NOMO-1 treated with dmso at 0.1 percent for 144 hours (cell line): ENCODE results near the gene GFRA1.
"Not testable (repeated sequence)": the region's sequence is repeated elsewhere in the genome, so short reads cannot be mapped to it uniquely, and the experiment has no call there.

ENCODE experiments used
- DNase-seq: peaks from one replicate; lab custom pipeline; 2025; ENCODE audit not compliant: unreplicated experiment; lab: John Stamatoyannopoulos, UW

Gene GFRA1

DNA sequence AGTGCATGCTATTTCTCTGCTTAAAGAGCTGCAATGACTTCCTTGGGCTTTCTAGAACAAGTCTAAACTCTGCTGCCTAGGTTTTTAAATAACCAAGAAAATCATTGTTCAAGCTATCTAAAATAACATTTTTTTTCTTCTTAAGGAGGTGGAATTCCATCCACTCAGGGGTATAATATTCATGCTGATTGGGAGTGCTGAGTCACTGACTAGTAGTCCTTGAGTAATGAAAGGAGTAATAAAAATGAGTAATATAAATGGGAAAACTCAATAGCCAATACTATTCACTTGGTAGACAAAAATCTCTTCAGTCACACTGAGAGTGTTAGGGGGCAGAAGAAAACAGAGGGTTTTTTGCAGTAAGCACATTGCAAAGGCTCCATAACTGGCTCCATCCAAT lies 72.0 kb downstream of the GFRA1 start:
- no peak for DNase-seq

DNA sequence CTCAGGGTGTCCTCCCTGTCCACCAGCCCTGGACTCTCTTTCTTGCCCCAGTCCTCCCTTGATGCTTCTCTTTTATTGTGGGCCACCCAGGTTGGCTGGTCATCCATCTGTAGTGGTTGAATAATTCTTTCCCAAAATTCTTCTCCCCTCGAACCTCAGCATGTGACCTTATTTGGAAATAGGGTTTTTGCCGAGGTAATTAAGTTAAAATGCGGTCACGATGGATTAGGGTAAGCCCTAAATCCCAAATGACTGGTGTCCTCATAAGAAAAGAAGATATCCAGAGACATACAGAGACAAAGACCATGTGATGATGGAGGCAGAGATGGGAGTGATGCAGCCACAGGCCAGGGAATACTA lies 74.3 kb downstream of the GFRA1 start:
- no peak for DNase-seq

DNA sequence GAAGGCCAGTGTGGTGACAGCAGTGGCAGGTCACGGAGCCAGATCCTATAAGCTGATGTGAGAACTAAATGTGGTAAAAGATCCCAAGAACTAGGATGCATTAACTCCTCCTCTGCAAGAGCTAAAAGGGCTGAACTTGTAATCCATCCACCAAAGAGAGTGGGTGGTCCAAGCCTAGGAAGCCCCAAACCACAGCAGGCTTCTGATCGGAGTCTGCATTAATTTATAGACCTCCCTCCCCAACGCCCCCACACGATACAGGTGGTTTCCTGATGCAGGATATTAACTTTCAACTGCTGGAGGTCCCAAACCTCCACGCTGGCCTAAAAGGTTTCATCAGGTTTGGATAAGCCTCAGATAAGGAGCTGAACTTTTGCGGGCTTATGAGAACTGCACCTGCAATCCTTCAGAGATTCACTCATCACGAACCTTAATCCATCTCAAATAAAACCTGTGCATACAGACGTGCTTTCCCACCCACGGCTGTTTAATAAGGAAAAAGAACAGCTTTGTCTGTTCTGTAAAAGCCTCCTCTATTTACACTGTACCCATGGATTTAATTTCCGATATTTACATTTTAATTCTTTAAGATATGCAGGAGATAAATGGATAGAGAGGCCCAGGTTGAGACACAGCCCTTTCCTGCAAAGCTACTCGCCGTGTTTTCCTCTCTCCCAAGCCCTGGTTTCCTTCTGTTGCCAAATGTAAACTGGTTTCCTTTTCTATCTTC lies 74.9 kb downstream of the GFRA1 start:
- DNase-seq = no peak

DNA sequence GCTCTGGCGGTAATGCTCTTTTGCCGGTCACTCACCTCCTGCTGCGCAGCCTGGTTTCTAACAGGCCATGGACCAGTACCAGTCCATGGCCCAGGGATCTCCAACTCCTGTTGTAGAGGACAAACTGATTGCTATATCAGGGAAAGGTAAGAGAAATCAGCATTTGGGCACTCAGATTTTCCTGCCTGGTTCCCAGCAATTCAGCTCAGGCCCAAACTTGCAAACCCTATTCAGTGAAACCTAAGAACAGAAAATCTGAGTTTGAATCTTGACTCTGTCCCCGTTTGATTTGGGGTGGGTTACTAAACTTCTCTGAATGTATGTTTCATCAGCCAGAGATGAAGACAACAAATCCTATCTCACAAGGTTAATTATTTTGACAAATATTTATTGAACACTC lies 77.4 kb downstream of the GFRA1 start:
- no peak for DNase-seq

DNA sequence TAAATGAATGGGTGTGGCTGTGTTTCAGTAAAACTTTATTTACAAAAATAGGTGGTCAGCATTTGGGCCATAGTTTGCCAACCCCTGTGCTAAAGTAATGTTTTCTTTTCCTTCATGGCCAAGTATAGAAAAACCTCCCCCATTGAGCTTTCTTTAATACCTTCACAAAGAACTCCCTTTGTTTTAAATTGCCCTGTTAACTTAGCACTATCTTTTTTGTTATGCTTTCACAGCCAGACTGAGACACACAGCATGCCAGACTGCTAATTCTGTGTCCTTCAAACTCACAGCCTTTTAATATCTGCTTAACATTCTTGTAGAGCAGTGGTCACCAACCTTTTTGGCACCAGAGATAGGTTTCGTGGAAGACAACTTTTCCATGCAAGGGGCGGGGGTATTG lies 78.0 kb downstream of the GFRA1 start:
- no peak for DNase-seq

DNA sequence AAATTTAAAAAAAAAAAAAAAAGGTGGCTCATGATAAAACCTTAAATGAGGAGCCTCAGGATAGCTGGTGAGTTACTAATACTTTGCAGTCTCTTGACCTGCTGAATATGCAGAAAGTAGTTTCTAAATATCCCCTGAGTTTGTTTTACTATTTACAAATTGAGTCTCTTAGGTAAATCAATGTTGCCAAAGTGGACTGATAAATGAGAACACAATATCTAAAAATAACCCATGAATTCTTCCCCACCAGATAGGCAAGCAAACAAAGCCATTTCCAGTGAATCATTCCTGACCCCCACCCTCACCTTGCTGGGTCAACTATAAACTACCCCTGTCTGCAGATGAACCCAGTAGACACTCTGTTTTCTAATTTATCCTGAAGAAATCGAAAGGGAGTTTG lies 78.9 kb downstream of the GFRA1 start:
- DNase-seq = no peak

DNA sequence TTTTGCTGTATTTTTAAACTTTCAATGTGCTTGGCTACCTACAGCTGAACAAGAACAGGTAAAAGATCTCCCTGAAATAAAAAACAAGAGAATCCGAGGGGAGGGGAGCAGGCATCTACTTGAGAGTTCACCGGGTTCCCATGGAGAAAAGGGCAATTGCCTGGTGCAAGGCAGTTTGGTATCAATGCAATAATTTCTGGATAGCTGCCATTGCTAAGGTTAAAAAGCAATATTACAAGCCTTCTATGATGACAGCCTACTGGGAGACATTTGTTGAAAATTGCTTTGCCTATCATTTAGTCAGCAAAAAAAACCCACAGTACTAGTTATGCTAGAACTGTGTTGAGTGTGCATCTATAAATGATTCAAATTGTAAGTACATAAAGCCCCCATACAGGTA lies 82.1 kb downstream of the GFRA1 start:
- DNase-seq = no peak

DNA sequence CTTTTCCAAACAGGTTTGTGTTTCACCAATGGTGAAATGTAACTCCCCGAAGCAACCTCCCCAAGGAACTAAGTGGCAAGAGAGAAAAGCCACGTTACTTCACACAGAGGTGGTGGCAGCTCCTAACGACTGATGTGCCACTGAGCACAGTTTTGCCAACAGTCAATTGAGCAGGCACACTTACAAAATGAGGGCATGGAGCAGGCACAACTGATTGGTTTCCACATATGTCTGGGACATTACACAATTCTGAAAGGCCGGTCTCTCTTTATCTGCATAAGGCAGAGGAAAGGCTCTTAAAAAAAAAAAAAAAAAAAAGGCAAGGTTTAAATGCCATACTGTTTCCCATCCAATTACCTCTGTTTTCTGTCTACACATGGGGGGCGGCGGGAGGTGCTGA lies 86.7 kb downstream of the GFRA1 start:
- no peak for DNase-seq

DNA sequence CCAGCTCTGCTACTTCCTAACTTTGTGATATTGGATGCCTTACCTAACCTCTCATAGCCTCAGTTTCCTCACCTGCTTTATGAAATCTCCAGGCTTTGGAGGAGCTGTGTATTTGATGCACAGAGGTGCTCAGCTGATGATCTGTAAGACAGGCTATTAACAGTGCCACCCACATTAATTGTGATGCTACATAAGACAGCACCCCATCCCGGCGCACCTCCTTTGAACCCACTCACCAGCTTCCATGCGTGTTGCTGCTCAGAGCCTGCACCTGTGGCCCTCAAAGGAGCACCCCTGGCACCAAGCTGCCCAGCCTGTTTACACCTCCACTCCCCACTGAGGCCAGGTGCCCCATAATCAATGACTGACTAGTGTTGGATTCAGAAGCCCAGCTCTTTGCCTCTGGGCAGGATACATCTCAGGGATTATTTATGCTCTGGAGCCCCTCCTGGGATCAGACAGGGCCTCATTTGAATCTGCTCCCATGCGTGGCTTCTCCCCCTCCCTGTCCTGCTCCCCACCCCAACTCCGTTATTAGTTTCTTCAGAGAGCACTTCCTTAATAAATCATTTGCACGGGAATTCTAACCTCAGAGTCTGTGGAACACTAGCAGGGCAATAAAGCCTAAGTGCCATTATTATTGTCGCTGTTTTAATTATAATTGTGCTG lies 87.7 kb downstream of the GFRA1 start:
- no peak for DNase-seq

DNA sequence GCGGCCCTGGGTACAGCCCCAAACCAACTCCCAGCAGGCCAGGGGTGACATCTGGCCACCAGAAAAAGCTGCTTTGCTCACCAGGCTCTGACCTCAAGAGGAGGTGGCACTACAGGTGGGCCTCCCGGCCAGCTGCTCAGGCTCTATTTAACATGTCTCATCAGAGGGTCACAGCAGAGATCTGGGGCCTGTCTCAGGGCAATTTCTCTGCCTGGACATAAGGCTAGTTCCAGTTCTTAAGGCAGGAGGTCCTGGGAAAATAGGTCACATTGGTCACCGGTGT lies 88.6 kb downstream of the GFRA1 start:
- DNase-seq = no peak

DNA sequence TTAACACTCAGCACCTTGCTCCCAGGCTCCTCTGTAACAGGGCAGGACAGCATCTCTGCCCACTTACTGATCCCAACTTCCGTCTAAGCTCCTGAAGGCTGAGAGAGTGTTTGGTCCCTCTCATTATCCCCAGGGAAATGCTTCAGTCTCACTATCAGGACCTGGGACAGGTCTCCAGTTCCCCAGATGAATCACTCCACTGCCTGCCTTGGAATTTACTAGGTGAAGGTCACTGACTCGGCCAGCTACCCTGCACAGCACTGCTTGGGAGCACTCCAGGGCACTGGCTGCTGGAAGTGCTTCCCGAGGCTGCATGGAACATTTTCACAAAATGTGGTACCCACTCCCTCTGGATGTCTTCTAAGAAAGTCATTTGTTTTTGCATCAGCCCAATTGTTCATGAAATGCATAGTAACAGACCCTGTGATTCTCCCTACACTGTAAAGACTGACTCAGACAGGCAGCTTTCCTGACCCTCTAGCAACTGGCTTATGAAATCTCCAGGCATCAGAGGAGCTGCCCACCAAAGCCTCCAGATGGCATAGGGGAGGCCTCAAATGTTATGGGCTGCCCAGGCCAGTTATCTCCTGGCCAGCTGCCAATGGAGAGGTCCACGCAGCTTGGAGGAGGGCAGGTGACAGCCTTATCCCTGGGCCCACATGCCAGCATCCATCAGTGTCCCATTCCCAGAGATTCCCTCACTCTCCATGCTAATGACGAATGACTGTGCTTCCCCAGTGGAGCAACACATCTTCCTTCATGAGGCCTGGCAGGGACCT lies 89.1 kb downstream of the GFRA1 start:
- no peak for DNase-seq

DNA sequence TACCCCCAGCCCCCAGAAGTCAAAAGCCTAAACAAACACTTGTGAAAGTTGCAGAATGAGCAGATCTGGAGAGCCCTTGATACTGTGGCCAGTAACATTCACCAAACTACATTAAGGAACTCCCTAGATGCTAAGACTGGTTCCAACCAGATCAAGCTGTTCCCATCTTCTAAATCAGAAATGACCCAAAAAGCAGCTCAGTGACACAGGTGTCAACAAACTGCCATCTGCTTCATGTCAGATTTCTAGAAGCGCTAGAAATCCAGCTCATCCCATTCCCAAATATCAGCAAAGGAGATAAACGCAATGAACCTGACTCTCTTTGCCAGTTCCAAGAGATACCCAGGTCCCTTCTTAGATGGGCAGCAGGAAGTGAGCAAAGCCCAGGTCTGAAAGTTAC lies 90.6 kb downstream of the GFRA1 start:
- DNase-seq = no peak

DNA sequence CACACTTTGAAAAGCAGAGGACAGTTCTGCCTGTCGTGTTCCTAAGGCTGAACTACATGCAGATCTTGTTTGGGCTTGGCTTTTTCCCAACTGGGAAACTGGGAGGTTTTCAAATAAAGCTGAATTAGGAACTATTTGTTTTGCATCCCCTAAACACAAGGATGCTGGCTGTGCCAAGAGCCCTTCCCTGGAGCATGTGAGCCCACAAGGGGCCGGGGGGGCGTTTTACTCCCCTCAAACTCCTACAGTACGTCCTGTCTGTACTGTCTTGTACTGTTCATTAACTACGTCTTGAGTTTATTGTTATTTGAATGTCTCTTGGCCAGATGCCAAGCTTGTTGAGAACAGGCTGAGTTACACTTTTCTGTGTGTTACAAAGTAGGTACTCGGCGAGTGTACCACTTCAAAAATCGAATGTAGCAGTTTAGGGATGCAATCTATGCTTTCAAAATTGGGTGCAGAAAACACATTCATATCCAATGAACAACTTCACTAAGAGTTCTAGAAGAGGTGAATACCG lies 94.9 kb downstream of the GFRA1 start:
- no peak for DNase-seq

DNA sequence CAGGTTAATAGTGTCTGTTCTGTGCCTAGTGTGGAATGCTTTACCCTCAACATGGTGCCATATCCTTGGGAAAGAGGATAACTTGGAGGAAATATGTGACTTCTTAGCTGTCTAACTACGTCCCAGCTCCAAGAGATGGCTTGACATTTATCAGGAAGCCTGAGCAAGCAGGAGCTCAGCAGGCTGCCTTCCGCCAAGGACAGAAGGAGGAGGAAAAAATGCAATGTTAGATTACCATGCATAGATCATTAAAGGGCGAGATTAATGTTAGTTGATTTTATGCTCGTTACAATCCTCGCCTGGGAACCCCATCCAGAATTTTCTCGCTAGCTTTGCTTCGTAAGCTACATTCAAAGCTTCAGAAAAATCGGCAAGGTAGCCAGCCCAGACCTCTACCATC lies 97.8 kb downstream of the GFRA1 start:
- DNase-seq = no peak

DNA sequence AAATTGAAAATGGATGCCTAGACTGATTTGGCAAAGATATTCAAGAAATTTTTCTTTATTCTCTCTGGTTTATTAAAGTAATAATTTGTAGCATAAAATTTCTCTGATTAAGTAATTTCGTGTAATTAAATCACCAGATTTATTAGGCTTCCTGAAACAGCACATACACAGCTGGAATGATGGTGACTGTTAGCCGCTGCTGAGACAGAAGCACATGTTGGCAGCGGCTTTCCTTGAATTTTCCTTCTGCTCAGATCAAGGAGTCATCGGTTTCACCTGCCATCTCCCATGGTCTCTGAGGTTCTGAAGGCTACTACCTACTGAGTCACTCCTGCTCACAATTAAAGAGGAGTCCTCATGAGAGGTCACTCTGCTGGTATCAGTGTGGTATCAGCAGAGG lies 101.5 kb downstream of the GFRA1 start:
- DNase-seq = no peak

DNA sequence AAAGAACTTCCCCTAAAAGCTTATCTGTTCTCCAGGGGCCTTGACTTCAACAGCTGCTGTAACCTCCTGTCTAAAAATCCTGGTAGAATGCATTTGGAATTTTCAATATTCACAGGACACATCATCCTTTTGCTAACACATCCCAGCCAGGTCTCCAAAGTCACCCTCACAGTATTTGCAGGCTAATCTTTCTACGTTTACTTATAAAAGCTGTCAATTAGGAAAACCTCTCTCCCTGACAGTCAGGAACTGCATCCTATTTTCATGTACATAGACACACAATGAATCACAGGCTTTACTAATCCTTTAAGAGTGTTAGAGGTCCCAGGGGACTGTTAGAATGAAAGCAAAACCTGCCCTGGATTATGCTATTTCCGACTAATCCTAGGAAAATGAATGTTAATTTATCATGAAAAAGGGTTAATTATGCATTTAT lies 102.2 kb downstream of the GFRA1 start:
- no peak for DNase-seq

DNA sequence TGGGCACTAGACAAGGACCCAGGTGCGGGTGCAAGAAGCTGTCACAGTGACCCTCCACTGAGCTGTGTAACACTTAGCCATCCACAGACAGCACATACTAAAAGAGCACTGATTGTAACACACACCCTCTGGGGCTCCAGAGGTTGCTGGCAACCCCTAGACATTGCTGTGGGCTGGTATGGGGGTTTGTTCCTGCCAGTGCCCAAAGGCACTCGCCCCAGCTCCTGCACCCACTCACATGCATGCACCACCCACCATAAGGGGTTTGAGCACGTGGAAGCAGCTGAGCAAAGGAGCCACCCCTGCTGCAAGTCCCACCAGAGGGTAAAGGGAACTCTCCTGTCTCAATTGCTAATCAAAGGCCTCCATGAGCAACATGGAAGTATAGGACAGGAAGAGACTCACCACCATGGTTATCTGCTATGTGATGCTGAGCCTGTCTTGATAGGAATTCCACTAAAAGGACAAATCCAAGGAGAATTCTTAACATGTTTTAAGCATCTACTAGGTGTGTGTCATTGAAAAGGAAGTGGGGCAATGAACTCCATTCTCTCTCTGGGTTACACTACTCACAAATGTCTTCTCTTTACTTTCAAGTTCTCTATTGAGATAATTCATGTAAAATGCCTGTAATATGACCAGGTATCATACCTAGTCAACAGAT lies 103.1 kb downstream of the GFRA1 start:
- DNase-seq = no peak

DNA sequence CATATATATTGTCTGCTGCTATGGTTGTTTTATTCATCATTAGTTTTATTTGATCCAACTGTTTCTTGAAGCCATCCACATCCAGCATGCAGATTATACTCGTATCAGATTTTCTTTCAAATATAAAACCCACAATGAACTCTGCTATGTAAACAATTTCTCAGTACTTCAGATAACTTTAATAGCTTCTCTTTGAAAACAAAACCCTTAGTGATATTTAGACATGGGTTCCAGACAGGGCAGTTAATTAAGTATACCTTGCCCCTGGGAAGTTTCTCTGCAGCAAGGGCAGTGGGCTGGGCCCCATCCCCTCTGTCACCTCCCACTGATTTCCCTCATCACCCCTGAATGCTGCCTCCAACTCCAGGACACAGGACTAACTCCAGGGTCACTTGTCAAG lies 104.3 kb downstream of the GFRA1 start:
- no peak for DNase-seq

DNA sequence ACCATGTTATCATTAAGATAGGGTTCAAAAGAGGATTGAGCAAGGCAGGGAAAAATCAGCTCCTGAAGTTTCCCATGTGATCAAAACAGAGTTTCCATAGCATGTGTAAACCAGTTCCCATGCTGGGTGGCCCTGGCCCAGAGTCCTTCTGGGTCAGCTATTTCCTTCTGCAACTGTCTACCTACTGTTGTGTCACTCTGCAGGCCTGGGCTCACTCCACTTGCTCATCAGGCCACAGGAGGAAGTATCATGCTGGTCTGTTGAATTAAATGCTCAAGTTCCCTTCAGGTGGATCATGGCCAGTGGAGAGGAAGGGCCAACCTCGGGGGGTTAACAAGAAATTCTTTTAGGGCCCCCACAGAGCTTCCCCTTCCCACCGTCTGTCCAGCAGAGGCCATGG lies 104.7 kb downstream of the GFRA1 start:
- no peak for DNase-seq

DNA sequence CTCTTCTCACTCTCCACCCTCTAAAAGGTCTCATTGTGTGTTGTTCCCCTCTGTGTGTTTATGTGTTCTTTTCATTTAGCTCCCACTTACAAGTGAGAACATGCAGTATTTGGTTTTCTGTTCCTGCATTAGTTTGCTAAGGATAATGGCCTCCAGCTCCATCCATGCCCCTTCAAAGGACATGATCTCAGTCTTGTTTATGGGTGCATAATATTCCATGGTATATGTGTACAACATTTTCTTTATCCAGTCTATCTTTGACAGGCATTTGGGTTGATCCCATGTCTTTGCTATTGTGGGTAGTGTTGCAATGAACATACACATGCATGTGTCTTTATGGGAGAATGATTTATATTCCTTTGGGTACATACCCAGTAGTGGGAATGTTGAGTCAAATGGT lies 107.1 kb downstream of the GFRA1 start:
- DNase-seq = not testable (repeated sequence)

DNA sequence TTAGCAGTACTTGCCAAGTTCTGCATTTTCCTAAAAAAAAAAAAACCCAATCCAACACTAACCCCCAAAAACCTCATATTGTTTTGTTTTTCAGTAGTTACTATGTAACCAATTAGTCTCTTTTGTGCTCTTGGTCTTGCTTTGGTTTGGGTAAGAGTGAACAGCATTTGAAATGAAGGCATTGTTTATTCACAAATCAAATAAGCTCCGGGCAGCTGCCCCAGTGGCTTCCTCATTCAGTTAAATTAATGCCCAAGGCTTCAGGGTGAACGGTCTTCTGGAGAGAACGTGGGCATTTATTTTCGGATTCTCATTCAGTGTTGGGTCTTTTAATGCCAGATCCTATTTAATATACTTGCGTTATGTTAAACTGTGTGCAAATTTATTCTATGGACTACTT lies 108.7 kb downstream of the GFRA1 start:
- DNase-seq = no peak
